Hematopoietic multipotent progenitor cell treated with erythropoietin and hydrocortisone succinate and interleukin-3 and kit ligand, for 8 days (in vitro differentiated cells): ENCODE data around the gene UBTD2.

Source experiments
- DNase-seq: peaks from one replicate; pipeline ENCODE4 v3.0.0-alpha.2; 2015

The UBTD2 gene

GRCh38 chr5:172166030-172166826 lies 117.3 kb downstream of the UBTD2 start:
- no peak for DNase-seq

- no peak for DNase-seq
Measured at GRCh38 chr5:172165465-172165864, 118.1 kb downstream of the UBTD2 start.

- DNase-seq: no peak
Measured at GRCh38 chr5:172164769-172165212, 118.8 kb downstream of the UBTD2 start.

DNA sequence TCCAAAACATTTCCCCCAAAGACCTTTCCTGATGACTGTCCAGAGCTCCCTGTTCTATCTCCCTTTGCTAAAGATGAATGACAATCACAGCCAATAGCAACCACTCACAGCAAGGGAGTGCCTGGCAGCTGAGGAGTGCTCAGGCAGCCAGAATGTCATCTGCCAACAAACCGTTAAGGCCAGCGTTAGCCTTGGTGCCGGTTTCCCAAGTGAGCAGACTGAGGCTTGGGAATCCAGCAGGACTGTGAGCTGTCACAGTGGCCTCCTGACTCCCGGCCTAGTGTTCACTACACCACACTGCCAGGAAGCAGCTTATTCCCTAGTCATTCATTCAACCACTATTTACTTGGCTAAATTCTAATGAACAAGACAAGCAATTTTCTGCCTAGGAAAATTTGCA lies 120.2 kb downstream of the UBTD2 start:
- DNase-seq: no peak

DNA sequence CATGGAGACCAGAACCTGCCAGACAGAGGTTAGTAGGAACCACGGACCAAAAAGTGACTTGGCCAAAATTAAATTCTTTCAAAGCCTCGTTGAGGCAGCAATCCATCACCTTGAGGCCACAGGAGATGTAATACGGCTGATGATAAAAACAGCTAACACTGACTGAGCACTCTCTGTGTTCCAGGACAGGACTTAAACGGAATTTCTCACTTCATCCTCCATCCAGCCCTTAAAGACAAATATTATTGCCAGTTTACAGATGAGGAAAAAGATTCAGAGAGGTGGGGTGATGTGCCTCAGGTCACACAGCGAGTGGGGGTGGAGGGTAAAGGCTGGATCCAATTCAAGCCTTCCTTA lies 120.6 kb downstream of the UBTD2 start:
- no peak for DNase-seq

GRCh38 chr5:172162323-172162986 lies 121.1 kb downstream of the UBTD2 start:
- peak; percentile 32 for DNase-seq

DNA sequence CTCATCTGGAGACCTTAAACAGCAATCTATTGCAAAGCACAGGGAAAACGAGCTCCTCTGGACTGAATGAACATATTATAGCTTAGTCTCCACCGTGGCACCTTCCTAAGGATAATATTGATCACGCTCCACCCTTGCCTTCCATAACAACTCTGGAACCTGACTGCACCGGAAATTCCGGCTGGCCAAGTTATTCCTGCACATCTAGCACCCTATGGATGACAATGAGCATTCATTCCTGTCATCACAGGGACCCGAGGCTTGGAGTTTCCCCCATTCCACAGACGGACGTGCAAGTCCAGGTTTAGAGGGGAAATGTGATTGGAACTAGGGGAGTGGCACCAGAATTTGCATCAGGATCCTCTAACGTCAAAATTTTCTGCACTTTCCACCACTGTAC lies 123.1 kb downstream of the UBTD2 start:
- no peak for DNase-seq
